GM20000 (cell line): ENCODE measurements around the gene GSTT4.

ENCODE experiments used
- DNase-seq: peaks from one replicate; pipeline ENCODE4 v3.0.0; 2012; ENCODE audit warnings: low spot score
- CTCF ChIP-seq: IDR thresholded peaks from 2 replicates; pipeline ENCODE4 v1.5.1; 2012; ENCODE audit warnings: mild to moderate bottlenecking, control low read depth; ENCODE audit errors: extremely low read depth, missing control alignments

GSTT4 gene

GRCh38 chr22:24005201-24005600, at the start of gene GSTT4:
TSS of gene GSTT4 (minus strand) at chr22:24005453. CDS start at chr22:24005356, 97 bp downstream.
- no peak for TF ChIP-seq CTCF
- DNase-seq: peak; percentile 11

- TF ChIP-seq CTCF: no peak
- no peak for DNase-seq
These were observed 49.1 kb upstream of the GSTT4 start for GRCh38 chr22:24054356-24054755.

- TF ChIP-seq CTCF: no peak
These were observed 48.4 kb upstream of the GSTT4 start for GRCh38 chr22:24053481-24054226.

GRCh38 chr22:24051568-24051967, 46.3 kb upstream of the GSTT4 start:
- TF ChIP-seq CTCF: no peak
- DNase-seq: no peak

More at GRCh38 chr22:24053481-24054226, 48.4 kb upstream of the GSTT4 start:
- DNase-seq: peak; percentile 62

GRCh38 chr22:24051028-24051427, 45.8 kb upstream of the GSTT4 start:
- no peak for DNase-seq
- no peak for TF ChIP-seq CTCF

GRCh38 chr22:24049978-24050377, 44.7 kb upstream of the GSTT4 start:
- TF ChIP-seq CTCF: no peak
- no peak for DNase-seq

GRCh38 chr22:24049211-24049610, 44.0 kb upstream of the GSTT4 start:
- DNase-seq: no peak
- no peak for TF ChIP-seq CTCF
